CD4-positive, alpha-beta T cell treated with Interleukin-10 for 1 hour (primary cell): Measurements from ENCODE around the gene ST6GALNAC2.
A peak's percentile ranks its signal among the peaks of the same experiment; 100 is the strongest.
"Not testable (repeated sequence)": the region's sequence is repeated elsewhere in the genome, so short reads cannot be mapped to it uniquely, and the experiment has no call there.

Experiments used
- DNase-seq: peaks from one replicate; pipeline ENCODE4 v3.0.0-alpha.2; 2020

Gene ST6GALNAC2

GRCh38 chr17:76585649-76586593 is at the start of gene ST6GALNAC2:
Gene ST6GALNAC2 (minus strand): TSS chr17:76585860. CDS start chr17:76585808, 52 bp downstream.
- DNase-seq: peak; percentile 47

DNA sequence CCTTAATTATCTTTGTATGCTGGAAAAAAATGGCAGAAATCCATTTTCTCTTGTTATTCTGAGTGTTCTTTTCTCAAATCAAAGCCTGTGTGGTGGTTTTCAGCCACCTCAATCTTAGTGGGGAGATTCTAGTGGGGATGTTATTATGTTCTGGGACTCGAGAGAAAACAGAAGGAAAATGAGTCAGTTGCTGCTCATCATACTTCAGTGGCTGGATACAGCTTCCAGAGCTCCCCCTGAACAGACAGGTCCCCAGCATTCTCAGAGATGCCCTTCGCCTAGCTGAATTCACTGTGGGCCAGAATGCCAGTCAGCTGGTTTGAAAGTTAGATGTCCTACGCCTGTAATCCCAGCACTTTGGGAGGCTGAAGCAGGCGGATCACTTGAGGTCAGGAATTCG is 49.4 kb upstream of the ST6GALNAC2 start:
- no peak for DNase-seq

- no peak for DNase-seq
Observed at GRCh38 chr17:76633628-76634328, 48.1 kb upstream of the ST6GALNAC2 start.

DNA sequence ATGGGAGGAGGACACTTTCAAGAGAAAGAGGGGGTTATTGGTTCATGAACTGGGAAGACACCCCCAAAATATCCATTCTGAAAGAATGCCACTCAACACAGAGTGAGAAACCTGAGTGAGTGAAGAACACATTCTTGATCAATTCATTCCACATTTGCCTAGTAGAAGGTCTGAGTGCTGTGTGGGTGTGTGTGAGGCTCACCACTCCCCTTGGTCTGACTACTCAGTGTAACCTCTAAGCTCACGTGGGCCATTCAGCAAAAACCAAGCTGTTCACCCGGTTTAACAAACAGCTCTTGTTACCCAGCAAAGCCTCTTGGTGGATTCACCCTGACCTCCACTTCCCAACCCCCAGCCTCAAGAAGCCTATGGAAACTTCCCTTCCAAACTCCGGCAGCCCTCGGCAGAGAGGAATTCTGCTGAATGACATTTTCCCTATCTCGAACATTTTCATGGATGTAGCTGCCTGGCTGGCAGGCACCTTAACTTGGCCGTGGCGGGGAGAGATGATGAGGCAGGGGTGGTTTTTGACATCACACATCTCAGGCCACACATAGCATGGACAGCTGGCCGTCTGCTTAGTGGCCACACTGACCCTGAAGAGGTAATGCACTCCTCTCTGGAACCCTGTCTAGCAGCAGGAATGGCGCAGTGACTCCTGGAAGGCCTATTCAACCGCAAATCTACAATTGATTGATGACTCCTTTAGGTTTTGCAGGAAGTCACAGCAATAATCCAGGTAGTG is 46.3 kb upstream of the ST6GALNAC2 start:
- no peak for DNase-seq

DNA sequence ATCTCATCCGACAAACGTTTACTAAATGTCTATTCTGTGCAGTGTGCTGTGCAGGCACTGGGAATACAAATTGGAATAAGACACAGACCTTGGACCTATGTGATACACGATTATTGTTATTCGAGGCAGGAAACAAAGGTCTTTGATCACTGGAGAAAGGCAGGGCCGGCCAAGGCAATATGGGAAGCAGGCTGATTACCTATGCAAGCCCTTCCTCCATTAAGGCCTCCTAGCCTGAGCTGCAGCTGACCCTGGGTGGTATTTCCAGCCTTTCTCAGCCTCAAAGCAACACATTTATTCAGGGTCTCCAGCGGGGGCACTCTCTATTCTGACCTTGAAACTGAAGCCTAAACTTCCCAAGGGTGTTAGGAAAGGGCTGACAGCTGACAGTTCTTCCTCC is 44.5 kb upstream of the ST6GALNAC2 start:
- no peak for DNase-seq

DNA sequence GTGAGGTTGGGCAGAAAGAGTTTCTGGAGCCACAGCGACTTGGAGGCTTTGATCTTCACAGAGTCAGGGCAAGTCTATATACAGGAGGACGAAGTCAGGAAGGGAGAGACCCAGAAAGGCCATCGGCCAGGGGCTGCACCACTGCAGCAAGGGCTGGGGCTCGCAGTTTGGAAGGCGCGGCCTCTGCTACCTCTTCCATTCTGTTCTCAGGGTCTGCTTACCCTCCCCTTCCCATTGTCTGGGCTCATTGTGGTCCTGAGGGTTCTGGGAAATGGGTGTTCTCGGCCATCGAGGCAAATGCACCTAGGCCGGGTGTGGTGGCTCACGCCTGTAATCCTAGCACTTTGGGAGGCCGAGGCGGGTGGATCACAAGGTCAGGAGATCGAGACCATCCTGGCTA is 41.9 kb upstream of the ST6GALNAC2 start:
- no peak for DNase-seq

- DNase-seq: no peak
Observed at GRCh38 chr17:76626442-76626841, 40.8 kb upstream of the ST6GALNAC2 start.

DNA sequence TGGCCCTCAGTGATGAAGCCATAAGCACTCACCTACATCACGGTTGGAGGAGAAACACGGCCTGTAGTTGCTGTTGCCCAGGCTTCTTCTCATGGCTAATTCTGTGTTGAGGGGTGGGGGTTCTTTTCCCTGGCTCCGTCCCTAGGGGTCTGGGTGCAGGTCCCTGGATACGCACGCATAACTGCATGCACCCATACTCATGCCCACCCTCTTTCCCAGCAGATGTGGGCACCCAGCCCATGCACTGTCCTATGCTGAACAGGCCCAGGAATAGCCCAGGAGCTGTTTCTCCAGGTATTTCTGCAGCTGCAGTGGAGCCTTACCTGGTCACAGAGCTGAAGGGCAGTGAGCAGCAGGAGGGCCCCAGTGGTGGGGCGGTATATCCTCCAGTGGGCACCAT is 39.8 kb upstream of the ST6GALNAC2 start:
- no peak for DNase-seq

- peak; percentile 79 for DNase-seq
Observed at GRCh38 chr17:76623271-76624146, 37.8 kb upstream of the ST6GALNAC2 start.

GRCh38 chr17:76617838-76618237 is 32.2 kb upstream of the ST6GALNAC2 start:
- DNase-seq: no peak

DNA sequence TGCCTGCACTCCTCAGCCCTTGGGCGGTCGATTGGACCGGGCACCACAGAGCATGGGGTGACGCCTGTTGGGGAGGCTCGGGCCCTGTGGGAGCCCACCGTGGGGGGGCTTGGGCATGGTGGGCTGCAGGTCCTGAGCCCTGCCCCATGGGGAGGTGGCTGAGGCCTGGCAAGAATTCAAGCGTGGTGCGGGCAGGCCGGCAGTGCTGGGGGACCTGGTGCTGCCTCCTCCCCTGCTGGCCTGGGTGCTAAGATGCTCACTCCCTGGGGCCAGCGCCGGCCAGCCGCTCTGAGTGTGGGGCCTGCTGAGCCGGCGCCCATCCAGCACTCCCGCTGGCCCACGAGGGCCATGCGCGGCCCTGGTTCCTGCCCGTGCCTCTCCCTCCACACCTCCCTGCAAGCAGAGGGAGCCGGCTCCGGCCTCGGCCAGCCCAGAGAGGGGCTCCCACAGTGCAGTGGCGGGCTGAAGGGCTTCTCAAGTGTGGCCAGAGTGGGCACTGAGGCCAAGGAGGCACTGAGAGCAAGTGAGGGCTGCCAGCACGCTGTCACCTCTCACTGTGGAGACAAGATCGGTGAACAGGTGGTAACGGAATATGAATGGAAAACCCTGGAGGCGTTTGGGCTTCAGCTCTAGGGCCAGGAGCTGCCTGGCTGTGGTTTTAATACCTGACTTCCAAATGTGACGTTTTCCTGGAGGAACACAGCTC is 29.4 kb upstream of the ST6GALNAC2 start:
- DNase-seq: no peak

DNA sequence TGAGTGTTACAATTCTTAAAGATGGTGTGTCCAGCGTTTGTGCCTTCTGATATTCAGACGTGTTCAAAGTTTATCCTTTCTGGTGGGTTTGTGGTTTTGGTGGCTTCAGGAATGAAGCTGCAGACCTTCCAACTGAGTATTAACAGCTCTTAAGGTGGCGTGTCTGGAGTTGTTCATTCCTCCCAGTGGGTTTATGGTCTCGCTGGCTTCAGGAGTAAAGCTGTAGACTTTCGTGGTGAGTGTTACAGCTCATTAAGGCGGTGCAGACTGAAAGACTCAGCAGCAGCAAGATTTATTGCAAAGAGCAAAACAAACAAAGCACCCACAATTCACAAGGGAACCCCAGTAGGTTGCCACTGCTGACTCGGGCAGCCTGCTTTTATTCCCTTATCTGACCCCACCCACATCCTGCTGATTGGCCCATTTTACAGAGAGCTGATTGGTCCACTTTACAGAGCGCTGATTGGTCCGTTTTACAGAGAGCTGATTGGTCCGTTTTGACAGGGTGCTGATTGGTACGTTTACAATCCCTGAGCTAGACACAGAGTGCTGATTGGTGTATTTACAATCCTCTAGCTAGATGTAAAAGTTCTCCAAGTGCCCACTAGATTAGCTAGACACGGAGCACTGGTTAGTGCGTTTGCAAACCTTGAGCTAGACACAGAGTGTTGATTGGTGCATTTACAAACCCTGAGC is 28.6 kb upstream of the ST6GALNAC2 start:
- DNase-seq: peak; percentile 36

DNA sequence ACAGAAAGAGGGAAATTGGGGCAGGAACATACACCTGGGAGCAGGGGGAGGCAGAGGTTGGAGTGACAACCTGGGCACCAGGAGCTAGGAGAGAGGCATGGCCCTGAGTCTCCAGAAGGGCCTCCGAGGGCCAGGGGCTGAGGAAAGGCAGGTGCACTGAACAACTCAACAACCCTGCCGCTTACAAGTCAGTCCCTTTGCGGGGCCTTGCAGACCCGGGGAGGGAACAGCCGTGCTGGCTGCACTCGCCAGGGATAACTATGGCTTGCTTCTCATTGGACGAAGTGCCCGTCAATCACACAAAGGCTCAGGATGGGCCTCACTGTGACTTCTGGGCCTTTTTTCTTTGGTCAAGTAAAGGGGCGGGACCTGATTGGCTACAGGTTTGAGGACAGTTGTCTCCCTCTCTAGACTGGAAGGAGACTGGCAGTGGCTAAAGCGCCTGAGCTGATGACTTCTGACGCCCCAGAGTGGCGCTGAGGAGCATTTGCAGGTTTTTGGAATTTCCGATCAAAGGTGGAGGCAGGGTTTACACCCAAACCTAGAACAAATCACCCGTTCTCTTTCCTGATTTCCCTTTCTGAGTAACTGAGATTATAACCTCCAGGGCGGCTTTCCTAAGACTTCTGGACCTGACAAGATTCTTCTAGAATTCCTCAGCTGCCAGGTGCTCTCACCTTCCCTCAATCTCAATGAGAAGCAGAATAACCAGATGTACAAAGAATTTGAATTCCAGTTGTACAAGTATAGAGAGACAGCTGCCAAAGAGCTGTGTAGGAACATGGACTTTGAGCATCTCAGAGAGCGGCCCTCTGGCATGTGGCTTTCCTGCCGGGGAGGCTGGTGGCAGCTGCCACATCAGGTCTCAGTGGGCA is 27.6 kb upstream of the ST6GALNAC2 start:
- no peak for DNase-seq

DNA sequence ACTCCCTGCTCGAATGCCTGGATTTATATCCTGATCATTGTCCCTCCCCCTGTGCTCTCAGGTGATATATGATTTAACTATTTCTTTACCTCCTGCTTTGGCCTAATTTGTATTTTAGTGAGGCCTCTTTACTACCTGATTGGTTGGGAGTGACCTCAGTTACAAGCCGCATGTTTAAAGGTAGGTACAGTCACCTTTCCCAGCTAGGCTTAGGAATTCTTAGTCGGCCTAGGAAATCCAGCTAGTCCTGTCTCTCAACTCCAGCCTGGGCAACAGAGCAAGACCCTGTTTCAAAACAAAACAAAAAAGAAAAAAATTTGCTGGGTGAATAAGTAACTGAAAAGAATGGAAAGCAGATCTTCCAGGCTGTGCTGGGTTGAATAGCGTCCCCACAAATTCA is 26.8 kb upstream of the ST6GALNAC2 start:
- DNase-seq: no peak

- no peak for DNase-seq
Observed at GRCh38 chr17:76611758-76612157, 26.1 kb upstream of the ST6GALNAC2 start.

GRCh38 chr17:76611080-76611749 is 25.6 kb upstream of the ST6GALNAC2 start:
- DNase-seq: not testable (repeated sequence)

GRCh38 chr17:76606685-76607084 is 21.0 kb upstream of the ST6GALNAC2 start:
- DNase-seq: not testable (repeated sequence)

DNA sequence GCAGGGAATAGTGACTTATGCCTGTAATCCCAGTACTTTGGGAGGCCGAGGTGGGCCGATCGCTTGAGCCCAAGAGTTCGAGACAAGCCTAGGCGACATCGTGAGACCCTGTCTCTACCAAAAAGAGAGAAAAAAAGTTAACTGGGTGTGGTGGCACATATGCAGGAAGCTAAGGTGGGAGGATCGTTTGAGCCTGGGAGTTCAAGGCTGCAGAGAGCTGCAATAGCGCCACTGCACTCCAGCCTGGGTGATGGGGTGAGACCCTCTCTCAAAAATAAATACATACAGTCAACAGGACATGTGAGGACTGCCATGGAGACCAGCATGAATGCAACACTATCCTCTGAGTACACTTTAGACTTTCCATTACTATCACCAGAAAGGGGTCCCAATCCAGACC is 15.4 kb upstream of the ST6GALNAC2 start:
- no peak for DNase-seq
